Choroid plexus epithelial cell (primary cell): ENCODE measurements around the gene QTRT2.

ENCODE experiments used
- DNase-seq: peaks from one replicate; pipeline ENCODE4 v3.0.0-alpha.2; 2010; ENCODE audit warnings: low read depth
- H3K4me3 ChIP-seq: 2 replicates; pipeline ENCODE4 v1.5.1; 2011; ENCODE audit warnings: low read depth, mild to moderate bottlenecking, control low read depth, low read length, moderate library complexity
- TF ChIP-seq, protein P1 (sequence below): conservative IDR thresholded peaks from 2 replicates; pipeline ENCODE4 v1.5.1; 2011; ENCODE audit warnings: low read depth, mild to moderate bottlenecking, control low read depth, inconsistent platforms, low read length, moderate library complexity

QTRT2 gene

GRCh38 chr3:114089675-114090074, 33.1 kb downstream of the QTRT2 start:
- no peak overlapping the region for H3K4me3 ChIP-seq
- DNase-seq, result no peak
- TF ChIP-seq, protein P1, sequence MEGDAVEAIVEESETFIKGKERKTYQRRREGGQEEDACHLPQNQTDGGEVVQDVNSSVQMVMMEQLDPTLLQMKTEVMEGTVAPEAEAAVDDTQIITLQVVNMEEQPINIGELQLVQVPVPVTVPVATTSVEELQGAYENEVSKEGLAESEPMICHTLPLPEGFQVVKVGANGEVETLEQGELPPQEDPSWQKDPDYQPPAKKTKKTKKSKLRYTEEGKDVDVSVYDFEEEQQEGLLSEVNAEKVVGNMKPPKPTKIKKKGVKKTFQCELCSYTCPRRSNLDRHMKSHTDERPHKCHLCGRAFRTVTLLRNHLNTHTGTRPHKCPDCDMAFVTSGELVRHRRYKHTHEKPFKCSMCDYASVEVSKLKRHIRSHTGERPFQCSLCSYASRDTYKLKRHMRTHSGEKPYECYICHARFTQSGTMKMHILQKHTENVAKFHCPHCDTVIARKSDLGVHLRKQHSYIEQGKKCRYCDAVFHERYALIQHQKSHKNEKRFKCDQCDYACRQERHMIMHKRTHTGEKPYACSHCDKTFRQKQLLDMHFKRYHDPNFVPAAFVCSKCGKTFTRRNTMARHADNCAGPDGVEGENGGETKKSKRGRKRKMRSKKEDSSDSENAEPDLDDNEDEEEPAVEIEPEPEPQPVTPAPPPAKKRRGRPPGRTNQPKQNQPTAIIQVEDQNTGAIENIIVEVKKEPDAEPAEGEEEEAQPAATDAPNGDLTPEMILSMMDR, result no peak

DNA sequence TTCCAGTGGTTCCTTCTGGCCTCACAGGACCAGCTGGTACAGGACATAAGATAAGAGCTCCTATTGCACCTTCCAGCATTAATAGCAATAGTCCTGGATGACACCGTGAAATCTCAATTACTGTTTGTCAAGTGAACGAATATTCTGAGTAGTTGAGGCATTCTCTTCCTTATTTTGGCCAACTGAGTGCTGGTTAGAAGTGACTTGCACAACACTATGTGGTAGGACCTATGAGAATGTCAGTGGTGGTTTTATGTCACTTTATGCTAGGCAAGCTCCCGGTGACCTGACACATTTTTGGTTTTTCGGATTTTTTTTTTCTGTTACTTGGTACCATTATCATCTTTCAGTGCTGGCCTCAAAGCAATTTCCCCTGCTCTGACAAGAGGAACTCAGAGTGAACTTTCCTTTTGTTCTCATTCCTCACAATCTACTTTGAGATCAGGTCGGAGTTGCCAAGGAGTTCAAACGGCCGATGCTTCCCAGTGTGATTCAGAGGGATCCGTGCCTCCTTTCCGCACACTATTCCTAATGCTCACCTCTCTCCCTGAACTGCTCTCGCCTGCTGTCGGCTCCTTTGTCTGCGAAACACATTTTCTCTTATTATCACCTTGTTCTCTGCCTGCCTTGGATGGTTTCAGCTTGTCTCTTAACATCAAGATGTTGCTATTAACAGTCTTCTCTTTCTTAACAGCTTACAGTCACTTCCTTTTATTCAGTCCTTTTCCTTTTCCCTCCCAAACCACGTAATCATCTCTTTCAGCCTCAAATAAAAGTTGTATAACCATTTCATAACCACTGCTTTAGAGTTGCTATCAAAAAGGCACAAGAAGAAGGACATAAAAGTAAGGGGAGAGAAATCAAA, 35.8 kb downstream of the QTRT2 start:
- H3K4me3 ChIP-seq, result peak overlapping the region; percentile 6
- TF ChIP-seq, protein P1, result no peak
- no peak for DNase-seq

- DNase-seq, result no peak
- H3K4me3 ChIP-seq, result no peak overlapping the region
- TF ChIP-seq, protein P1, result no peak
Measured at GRCh38 chr3:114093016-114093380, 36.5 kb downstream of the QTRT2 start.

GRCh38 chr3:114093596-114093995, 37.1 kb downstream of the QTRT2 start:
- TF ChIP-seq, protein P1, result no peak
- no peak overlapping the region for H3K4me3 ChIP-seq
- DNase-seq, result peak; percentile 88

DNA sequence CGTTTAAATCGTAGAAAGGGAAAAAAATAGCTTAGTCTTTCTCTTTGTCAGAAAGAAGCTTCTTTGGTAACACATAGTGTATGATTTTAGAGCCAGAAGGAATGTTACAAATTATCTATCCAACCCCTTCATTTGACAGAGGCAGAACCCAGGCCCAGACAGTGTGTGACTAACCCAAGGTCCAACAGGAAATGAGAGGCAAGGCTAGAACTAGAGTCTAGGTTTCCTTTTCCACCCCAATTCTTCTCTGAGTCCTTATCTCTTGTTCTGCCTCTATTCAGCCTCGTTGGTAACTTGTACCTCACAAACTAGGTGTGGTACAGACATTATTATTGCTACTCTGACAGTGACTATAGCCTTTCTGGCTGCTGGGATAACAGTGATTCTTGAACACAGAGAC, 39.3 kb downstream of the QTRT2 start:
- TF ChIP-seq, protein P1, result no peak
- H3K4me3 ChIP-seq, result no peak overlapping the region
- no peak for DNase-seq

- no peak for DNase-seq
- TF ChIP-seq, protein P1, result no peak
- H3K4me3 ChIP-seq, result no peak overlapping the region
Measured at GRCh38 chr3:114101101-114101500, 44.6 kb downstream of the QTRT2 start.

GRCh38 chr3:114103181-114103580, 46.6 kb downstream of the QTRT2 start:
- TF ChIP-seq, protein P1, result no peak
- no peak for DNase-seq
- H3K4me3 ChIP-seq, result no peak overlapping the region
